ENCODE results near the gene LGALS4.
"Not testable (repeated sequence)": the region's sequence is repeated elsewhere in the genome, so short reads cannot be mapped to it uniquely, and the experiment has no call there.

LGALS4 gene, protein sequence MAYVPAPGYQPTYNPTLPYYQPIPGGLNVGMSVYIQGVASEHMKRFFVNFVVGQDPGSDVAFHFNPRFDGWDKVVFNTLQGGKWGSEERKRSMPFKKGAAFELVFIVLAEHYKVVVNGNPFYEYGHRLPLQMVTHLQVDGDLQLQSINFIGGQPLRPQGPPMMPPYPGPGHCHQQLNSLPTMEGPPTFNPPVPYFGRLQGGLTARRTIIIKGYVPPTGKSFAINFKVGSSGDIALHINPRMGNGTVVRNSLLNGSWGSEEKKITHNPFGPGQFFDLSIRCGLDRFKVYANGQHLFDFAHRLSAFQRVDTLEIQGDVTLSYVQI

GRCh38 chr19:38812841-38813320, at the start of gene LGALS4:
LGALS4 (minus strand) TSS chr19:38812945; CDS start chr19:38812886, 59 bp downstream.
- no peak for DNase-seq

GRCh38 chr19:38861368-38861767, 48.6 kb upstream of the LGALS4 start:
- no peak for DNase-seq

DNA sequence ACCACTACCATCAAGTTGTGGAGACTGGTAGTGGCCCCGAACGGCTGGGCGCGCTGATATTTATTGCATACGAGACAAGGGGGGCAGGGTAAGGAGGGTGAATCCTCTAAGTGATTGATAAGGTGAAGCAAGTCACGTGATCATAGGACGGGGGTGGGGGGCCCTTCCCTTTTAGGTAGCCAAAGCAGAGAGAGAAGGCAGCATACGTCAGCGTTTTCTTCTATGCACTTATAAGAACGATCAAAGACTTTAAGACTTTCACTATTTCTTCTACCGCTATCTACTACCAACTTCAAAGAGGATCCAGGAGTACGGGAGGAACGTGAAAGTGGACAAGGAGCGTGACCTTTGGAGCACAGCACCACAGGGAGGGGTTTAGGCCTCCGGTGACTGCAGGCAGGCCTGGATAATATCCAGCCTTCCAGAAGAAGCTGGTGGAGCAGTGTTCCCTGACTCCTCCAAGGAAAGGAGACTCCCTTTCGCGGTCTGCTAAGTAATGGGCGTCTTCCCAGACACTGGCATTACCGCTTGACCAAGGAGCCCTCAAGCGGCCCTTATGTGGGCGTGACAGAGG, 47.0 kb upstream of the LGALS4 start:
- not testable (repeated sequence) for DNase-seq

DNA sequence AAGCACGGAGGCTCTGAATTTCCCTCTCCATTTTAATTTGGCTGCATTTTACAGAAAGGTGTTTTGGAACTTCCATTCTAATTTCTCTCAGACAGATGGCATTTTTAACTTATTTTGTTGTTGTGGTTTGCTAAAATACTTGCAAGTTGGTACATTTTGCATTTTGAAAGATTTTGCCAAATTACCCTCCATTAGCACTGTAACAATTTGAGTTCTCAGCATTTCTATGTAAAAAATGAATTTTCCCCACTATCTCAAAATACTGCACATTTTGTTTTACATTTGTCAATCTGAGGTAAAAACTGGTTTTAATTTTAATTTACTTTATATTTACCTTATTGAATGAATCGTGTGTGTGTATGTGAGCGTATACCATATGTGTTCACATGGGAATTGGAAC, 44.1 kb upstream of the LGALS4 start:
- no peak for DNase-seq

DNA sequence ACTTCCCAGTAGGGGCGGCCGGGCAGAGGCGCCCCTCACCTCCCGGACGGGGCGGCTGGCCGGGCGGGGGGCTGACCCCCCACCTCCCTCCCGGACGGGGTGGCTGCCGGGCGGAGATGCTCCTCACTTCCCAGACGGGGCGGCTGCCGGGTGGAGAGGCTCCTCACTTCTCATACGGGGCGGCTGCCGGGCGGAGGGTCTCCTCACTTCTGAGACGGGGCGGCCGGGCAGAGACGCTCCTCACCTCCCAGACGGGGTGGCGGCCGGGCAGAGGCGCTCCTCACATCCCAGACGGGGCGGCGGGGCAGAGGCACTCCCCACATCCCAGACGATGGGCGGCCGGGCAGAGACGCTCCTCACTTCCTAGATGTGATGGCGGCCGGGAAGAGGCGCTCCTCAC, 43.0 kb upstream of the LGALS4 start:
- DNase-seq = not testable (repeated sequence)

DNA sequence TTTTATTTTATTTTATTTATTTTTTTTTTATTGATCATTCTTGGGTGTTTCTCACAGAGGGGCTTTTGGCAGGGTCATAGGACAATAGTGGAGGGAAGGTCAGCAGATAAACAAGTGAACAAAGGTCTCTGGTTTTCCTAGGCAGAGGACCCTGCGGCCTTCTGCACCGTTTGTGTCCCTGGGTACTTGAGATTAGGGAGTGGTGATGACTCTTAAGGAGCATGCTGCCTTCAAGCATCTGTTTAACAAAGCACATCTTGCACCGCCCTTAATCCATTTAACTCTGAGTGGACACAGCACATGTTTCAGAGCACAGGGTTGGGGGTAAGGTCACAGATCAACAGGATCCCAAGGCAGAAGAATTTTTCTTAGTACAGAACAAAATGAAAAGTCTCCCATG, 42.2 kb upstream of the LGALS4 start:
- not testable (repeated sequence) for DNase-seq

DNA sequence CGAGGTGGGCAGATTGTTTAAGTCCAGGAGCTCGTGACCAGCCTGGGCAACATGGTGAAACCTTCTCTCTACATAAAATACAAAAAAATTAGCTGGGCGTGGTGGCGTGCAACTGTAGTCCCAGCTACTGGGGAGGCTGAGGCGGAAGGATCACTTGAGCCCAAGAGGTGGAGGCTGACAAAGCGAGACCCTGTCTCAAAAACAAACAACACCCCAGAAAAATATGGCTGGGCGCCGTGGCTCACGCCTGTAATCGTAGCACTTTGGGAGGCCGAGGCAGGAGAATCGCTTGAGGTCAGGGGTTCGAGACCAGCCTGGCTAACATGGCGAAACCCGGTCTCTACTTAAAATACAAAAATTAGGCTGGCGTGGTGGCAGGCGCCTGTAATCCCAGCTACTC, 40.5 kb upstream of the LGALS4 start:
- no peak for DNase-seq

- DNase-seq = no peak
These were observed 39.7 kb upstream of the LGALS4 start for GRCh38 chr19:38852231-38853044.

- DNase-seq = peak; percentile 56
These were observed 39.0 kb upstream of the LGALS4 start for GRCh38 chr19:38851622-38852230.

DNA sequence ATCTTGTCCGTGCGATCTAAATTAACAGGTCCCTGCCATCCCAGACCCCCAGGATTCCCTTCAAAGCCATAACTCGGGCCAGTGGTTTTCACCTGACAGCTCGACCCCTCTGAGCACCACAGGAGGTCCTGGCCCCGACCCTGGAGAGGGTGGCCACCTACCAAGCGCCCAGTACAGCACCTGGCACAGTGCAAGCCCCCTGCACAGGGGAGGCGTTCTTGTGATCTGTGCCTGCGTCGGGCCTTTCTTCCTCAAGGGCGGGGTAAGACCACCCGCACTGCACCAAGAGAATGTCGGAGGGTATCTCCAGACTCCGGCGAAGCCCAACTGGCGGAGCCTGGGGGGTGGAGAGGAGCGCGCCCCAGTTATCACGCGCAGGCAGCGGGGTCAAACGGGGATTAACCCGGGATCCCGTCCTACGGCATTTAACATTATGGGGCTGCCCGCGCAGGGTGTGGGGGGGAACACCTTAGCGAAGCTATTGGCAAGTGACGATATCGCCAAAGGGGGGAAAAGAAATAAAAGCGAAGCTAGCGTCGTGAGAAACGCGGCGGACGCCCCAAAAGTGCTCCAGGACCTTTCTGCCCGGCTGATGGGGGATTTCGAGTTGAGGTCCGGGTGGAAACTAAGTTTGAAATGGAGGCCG, 38.4 kb upstream of the LGALS4 start:
- DNase-seq = no peak

DNA sequence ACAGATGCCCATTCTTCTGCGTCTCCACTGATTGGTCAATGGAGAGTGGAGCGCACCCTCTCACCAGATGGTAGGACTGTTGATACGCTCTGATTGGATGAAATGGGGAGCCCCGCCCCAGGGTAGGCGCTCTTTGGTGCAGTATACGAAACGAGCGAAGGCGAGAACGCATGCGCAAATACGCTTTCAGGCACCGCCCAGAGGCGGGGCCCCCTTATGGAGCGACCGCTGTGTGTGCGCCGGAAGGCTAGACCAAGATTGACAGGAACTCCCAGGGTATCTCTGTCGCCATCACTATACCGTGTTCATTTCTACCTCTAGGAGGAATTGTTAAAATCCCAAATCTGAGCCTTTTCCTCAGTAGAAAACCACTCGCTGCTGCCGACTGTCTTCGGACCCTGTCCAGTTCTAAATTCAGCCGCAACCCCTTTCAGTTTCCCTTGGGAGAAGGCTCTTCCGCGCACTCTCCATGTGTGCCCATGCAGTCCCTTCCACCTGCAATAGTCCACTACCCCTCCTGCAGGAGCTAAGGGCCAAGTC, 37.8 kb upstream of the LGALS4 start:
- no peak for DNase-seq

- DNase-seq = peak; percentile 99
These were observed 37.2 kb upstream of the LGALS4 start, which contains the start of gene HNRNPL for GRCh38 chr19:38849860-38850435. HNRNPL (minus strand) TSS chr19:38849986; CDS start chr19:38849966, 20 bp downstream.

DNA sequence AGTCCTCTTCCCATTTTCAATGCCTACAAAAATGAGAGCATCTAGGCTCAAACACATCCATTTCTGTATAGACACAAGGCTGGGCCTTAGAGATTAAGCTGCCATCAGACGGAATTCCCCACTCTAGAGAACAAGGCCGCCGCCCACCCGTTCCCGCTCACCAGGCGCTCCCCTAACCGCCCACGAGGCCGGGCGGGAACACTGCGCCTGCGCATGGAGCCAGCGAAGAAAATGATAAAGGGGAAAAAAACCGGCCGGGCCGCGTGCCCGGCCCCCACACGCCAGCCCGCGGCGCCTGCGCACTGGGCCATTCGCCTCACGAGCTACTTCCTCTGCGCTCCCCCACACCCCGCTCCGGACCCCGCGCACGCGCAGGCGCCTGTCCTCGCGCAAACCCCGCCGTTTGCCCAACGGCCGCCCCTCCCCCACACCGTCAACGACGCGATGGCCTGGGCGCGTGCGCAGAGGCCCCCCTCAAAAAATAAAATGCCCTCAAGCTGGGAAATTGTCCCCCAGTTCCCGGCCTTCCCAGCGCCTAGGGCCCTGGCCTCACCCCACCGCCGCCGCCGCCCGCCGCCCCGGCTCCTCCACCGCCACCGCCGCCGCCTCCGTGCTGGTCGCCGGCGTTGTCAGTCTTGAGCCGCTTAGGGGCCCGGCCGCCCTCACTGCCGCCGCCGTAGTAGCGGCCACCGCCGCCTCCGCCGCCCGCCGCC, 36.6 kb upstream of the LGALS4 start:
- peak; percentile 86 for DNase-seq

DNA sequence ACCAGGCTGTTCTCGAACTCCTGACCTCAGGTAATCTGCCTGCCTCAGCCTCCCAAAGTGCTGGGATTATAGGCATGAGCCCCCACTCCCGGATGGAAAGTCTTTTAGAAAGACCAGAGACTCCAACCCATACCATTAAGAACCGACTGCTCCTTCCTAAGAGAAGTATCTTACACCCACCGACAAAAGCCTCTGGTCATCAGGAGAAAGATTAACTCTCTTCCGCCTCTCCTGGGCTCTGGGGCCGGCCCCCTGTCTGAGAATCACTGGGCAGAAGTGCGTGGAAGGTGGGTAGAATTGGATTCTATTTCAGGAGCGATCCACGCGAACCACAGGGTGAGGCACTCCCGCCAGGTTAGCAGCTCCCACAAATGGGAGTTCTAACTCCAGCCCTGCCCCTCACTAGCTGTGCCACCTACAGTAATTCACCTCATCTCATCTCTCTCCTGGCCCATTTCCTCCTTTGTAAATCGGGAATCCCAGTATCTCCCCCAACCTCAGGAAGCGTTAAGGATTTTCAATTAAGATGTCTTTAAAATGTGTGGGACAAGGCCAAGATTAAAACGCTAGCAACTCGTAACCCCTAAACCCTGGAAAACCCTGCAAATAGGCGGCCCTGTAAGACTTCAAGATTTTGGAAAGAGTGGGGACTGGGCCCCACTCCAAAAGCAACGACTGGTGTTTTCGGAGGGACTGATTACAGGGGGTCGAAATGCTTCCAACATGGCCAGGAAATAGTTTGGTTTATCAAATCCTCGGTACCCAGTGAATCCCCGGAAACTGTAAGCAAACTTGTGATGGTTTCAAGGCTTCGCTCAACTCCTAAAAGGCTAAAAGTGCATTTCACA, 35.8 kb upstream of the LGALS4 start:
- no peak for DNase-seq

GRCh38 chr19:38846097-38846496, 33.4 kb upstream of the LGALS4 start:
- no peak for DNase-seq

GRCh38 chr19:38845374-38846024, 32.8 kb upstream of the LGALS4 start:
- DNase-seq = no peak

- no peak for DNase-seq
These were observed 31.4 kb upstream of the LGALS4 start for GRCh38 chr19:38844093-38844686.

- no peak for DNase-seq
These were observed 30.5 kb upstream of the LGALS4 start for GRCh38 chr19:38843175-38843758.
